Sigmoid colon (tissue), 7 donors: ENCODE measurements around the gene PHOX2B. TPM values are rescaled to one million over a fixed set of nuclear protein-coding genes. Genes with fewer than 3 reads are reported as not detected.
"Not testable (repeated sequence)": the region's sequence is repeated elsewhere in the genome, so short reads cannot be mapped to it uniquely, and the experiment has no call there.

Experiments used
- DNase-seq: peaks from one replicate; pipeline ENCODE4 v3.0.0-alpha.2; 2019
- H3K27ac ChIP-seq, 4 donors: fragments of 200-600 bp; sonication (generic); one replicate each; pipeline ENCODE4 v1.5.1; 2016 to 2019; ENCODE audit warnings: mild to moderate bottlenecking in 1 of 4
- H3K27me3 ChIP-seq, 3 donors: fragments of 200-600 bp; sonication (generic); one replicate each; pipeline ENCODE4 v1.5.1; 2019; ENCODE audit warnings: mild to moderate bottlenecking in 1 of 3
- H3K36me3 ChIP-seq, 4 donors: fragments of 200-600 bp; sonication (generic); one replicate each; pipeline ENCODE4 v1.5.1; 2016 to 2019
- H3K4me1 ChIP-seq, 4 donors: fragments of 200-600 bp; sonication (generic); one replicate each; pipeline ENCODE4 v1.5.1; 2017 to 2019
- H3K4me3 ChIP-seq, 4 donors: fragments of 200-600 bp; sonication (generic); one replicate each; pipeline ENCODE4 v1.5.1; 2017 to 2019; ENCODE audit warnings: mild to moderate bottlenecking in 2 of 4, moderate library complexity in 1 of 4
- H3K9me3 ChIP-seq, 4 donors: fragments of 200-600 bp in 3 of 4; sonication (generic) in 3 of 4; one replicate each; pipeline versions ENCODE4 v1.5.1 to v1.6.1; 2013 to 2019
- EP300 ChIP-seq, 4 donors: sonication (generic); formaldehyde crosslinking; IDR thresholded peaks; one replicate each; pipeline ENCODE4 v1.6.1; 2017; ENCODE audit warnings: antibody characterized with exemption in 4 of 4
- POLR2A ChIP-seq, 2 donors: fragments of 450-650 bp; IDR thresholded peaks; one replicate each; pipeline ENCODE4 v1.6.1; 2016; ENCODE audit warnings: antibody characterized with exemption in 2 of 2, mild to moderate bottlenecking in 2 of 2, moderate library complexity in 2 of 2
- POLR2AphosphoS5 ChIP-seq, 4 donors: sonication (generic); formaldehyde crosslinking; IDR thresholded peaks; one replicate each; pipeline ENCODE4 v1.6.1; 2017; ENCODE audit warnings: antibody characterized with exemption in 4 of 4
- WGBS, 2 donors: extraction: QIAGEN DNeasy Blood & Tissue Kit; methylation state at CpG; one replicate each; pipeline ENCODE4 v1.1.7; 2013; 5-methylcytosine and 5-hydroxymethylcytosine counted together
- intact Hi-C: fragments of 100-400 bp; cut with DNase I; formaldehyde crosslinking; loops from one replicate; pipeline ENCODE4 v1.15.1; 2023
- polyA plus RNA-seq, 3 donors: library from polyadenylated mRNA; stranded (reverse); fragments of 200-250 nt; gene quantifications; one replicate each; pipeline ENCODE4 v1.2.3, GENCODE V29; 2013
- total RNA-seq, 4 donors: library from RNA; depleted of rRNA; stranded (reverse); fragments of >200 nt; gene quantifications; one replicate each; pipeline ENCODE4 v1.1.0, GENCODE V29; 2016
- TF ChIP-seq, protein P1 (sequence below), 4 experiments: fragments of 450-650 bp in 3 of 4; fragments of 200-600 bp in 1 of 4; IDR thresholded peaks; one replicate each; pipeline ENCODE4 v1.5.1; 2016 to 2019; ENCODE audit warnings: antibody characterized with exemption in 4 of 4, mild to moderate bottlenecking in 3 of 4, moderate library complexity in 2 of 4
- donor health status: healthy with polysubstance abuse.
- donor health status: Bipolar disorder and iron deficiency.
- donor health status: healthy.

PHOX2B gene
- total and polyA plus RNA-seq, 7 donors = 0.33 to 3.6 (median 2.1) TPM; not detected in 1

DNA sequence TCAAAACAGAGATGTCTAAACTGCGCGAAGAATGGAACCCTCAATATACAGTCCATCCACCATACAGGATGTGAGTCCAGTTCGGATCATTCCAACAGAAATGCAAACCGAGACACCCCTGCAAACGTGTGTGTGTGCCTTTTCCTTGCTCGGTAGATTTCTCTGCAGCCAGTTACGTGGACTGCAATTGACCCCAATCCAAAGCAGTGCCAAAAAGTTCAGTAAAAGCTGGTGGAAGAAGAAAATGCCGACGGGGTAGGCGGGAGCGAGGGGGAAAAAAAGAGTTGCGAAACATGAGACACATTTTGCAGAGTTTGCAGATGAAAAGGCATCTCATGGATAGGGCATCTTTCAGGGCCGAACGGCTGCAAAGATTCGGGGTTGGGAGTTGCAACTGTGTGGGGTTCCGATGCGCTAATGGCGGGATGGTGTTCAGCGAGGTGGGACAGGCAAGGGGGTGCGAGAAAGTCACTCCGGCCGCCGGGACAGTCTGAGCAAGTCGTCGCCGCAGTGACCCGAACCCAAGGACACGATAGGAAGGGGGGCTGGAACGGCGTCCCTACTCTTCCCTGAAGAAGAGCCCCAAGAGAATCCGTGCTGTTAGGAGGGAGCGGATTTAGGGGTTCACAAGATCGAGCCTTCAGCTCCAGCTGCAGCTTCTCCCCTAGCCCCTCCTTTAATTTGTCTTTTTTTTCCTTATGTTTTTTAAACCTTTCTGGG lies 3.8 kb downstream of the PHOX2B start:
- Histone ChIP-seq H3K27ac (no peak overlapping the region), H3K27me3 (peaks cover 33 to 77% (median 49%) of the 10 kb centered on the region in 3 donors), H3K4me3 (no peak overlapping the region), H3K36me3 (no peaks in the 10 kb centered on the region), H3K9me3 (peaks cover 0 to 4% (median 0%) of the 10 kb centered on the region in 4 donors), H3K4me1 (peaks cover 0 to 14% (median 3%) of the 10 kb centered on the region in 4 donors)
- TF ChIP-seq, protein P1, sequence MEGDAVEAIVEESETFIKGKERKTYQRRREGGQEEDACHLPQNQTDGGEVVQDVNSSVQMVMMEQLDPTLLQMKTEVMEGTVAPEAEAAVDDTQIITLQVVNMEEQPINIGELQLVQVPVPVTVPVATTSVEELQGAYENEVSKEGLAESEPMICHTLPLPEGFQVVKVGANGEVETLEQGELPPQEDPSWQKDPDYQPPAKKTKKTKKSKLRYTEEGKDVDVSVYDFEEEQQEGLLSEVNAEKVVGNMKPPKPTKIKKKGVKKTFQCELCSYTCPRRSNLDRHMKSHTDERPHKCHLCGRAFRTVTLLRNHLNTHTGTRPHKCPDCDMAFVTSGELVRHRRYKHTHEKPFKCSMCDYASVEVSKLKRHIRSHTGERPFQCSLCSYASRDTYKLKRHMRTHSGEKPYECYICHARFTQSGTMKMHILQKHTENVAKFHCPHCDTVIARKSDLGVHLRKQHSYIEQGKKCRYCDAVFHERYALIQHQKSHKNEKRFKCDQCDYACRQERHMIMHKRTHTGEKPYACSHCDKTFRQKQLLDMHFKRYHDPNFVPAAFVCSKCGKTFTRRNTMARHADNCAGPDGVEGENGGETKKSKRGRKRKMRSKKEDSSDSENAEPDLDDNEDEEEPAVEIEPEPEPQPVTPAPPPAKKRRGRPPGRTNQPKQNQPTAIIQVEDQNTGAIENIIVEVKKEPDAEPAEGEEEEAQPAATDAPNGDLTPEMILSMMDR (IDR thresholded peaks at IDR 0.05) = no peak
- TF ChIP-seq POLR2AphosphoS5 (IDR thresholded peaks at IDR 0.05) (no peak), EP300 (IDR thresholded peaks at IDR 0.05) (no peak), POLR2A (IDR thresholded peaks at IDR 0.05) (no peak)
- DNase-seq = no peak
- intact Hi-C loops = no loop called here
- WGBS, 2 donors = 11 to 24% methylated on average over 33 of the region's 33 CpGs

DNA sequence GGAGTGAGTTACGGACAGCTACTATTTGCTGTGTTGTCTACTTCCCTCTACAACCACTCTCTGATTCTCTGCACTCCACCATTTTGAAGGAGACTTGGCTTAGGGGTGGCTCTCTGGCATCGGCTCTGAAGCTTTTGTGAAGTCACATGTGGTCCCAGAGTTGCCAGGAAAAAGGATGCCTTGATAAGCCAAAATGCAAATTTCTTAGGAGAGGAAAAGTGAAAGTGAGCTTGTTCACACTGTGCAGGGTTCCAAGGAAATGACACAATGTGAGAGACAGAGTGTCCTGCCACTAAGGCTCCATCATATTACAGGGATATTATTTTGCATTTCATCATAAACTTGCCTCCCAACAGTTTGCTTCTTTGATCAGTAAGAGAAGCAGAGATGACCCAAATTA lies 7.2 kb downstream of the PHOX2B start:
- intact Hi-C loops = no loop called here
- Histone ChIP-seq H3K27me3 (peaks cover 13 to 51% (median 20%) of the 10 kb centered on the region in 3 donors), H3K4me3 (no peak overlapping the region), H3K9me3 (peaks cover 0 to 4% (median 0%) of the 10 kb centered on the region in 4 donors), H3K4me1 (peaks cover 0 to 3% (median 0%) of the 10 kb centered on the region in 4 donors), H3K36me3 (no peaks in the 10 kb centered on the region), H3K27ac (no peak overlapping the region)
- WGBS, 2 donors = 66 to 75% methylated on average over 2 of the region's 2 CpGs
- no peak for DNase-seq
- TF ChIP-seq POLR2A (IDR thresholded peaks at IDR 0.05) = no peak

DNA sequence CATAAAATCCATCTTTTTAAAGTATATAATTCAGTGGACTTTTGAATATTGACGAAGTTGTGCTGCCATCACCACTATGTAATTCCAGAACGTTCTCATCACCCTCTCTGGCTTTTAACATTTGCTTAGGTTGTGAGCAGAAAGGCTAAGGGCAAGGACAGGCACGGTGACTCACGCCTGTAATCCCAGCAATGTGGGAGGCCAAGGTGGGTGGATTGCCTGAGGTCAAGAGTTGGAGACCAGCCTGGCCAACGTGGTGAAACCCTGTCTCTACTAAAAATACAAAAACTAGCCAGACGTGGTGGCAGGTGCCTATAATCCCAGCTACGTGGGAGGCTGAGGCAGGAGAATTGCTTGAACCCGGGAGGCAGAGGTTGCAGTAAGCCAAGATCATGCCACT lies 11.0 kb downstream of the PHOX2B start:
- H3K4me1 ChIP-seq, H3K9me3 ChIP-seq, DNase-seq, intact Hi-C loops, H3K27ac ChIP-seq, H3K4me3 ChIP-seq, H3K36me3 ChIP-seq: not testable (repeated sequence)
- peaks cover 0 to 20% (median 0%) of the 10 kb centered on the region in 3 donors for H3K27me3 ChIP-seq
- 73 to 79% methylated on average over 8 of the region's 8 CpGs for WGBS, 2 donors

DNA sequence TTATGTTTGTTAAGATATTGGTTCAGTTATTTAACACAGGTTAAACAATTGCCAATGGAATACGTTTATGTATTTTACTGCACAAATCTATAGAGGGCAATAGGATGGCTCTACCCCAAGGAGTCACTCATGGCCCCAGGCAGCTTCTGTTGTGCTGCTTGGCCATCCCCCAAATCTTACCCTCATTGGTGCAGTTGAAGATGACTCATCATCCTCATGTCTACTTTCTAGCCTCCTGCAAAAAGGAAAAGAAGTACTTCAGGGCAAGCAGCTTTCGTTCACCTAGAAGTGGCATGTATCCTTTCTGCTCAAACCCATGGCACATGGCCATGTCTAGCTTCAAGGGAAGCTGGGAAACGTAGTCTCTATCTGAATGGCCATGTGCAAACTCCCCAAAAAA lies 14.2 kb downstream of the PHOX2B start:
- no peaks in the 10 kb centered on the region for H3K36me3 ChIP-seq
- DNase-seq = no peak
- H3K9me3 ChIP-seq = no peaks in the 10 kb centered on the region
- intact Hi-C loops = no loop called here
- 51 to 77% methylated on average over 3 of the region's 3 CpGs for WGBS, 2 donors
- H3K27ac ChIP-seq = no peak overlapping the region
- H3K4me1 ChIP-seq = no peaks in the 10 kb centered on the region
- H3K4me3 ChIP-seq = no peak overlapping the region
- H3K27me3 ChIP-seq = peaks cover 0 to 7% (median 0%) of the 10 kb centered on the region in 3 donors
- TF ChIP-seq, protein P1 (IDR thresholded peaks at IDR 0.05) = no peak
- TF ChIP-seq EP300 (IDR thresholded peaks at IDR 0.05) (no peak), POLR2A (IDR thresholded peaks at IDR 0.05) (no peak), POLR2AphosphoS5 (IDR thresholded peaks at IDR 0.05) (no peak)

DNA sequence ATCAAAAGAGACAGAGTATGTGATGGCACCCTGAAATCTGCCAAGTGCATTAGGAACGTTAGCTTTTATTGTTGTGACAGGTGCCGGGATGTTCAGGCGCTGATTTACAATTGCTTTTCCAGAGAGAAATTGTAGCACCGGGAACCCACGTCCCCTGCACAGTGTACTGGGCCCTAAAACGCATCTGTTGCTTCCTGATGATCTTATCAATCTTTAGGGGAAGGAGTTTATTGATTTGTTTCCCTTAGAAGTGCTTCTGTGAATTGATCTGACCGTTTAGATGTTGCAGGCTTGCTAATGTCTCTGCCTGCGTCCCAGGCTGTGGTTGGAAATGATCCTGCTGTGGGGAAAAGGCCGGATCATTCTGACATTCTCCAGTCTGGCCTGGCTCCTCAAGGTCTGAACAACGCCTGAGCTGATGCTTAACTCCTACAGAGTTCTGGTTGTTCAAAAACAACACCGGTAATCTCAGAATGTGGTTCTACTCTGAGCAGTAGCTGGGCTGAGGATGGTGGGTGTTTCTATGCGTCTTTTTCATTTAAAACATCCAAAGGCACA lies 16.9 kb downstream of the PHOX2B start:
- WGBS, 2 donors = 29 to 37% methylated on average over 12 of the region's 12 CpGs
- H3K27ac ChIP-seq = no peak overlapping the region
- H3K4me3 ChIP-seq = no peak overlapping the region
- DNase-seq = no peak
- intact Hi-C loops = no loop called here
- H3K9me3 ChIP-seq = peaks cover 0 to 4% (median 0%) of the 10 kb centered on the region in 4 donors
- H3K36me3 ChIP-seq = no peaks in the 10 kb centered on the region
- H3K4me1 ChIP-seq = no peaks in the 10 kb centered on the region
- TF ChIP-seq POLR2A (IDR thresholded peaks at IDR 0.05) (no peak), POLR2AphosphoS5 (IDR thresholded peaks at IDR 0.05) (no peak), EP300 (IDR thresholded peaks at IDR 0.05) (no peak)
- TF ChIP-seq, protein P1 (IDR thresholded peaks at IDR 0.05) = no peak
- no peaks in the 10 kb centered on the region for H3K27me3 ChIP-seq
